Umbilical cord (tissue), 2 donors: ENCODE measurements around the gene ZNF254. TPM values are rescaled to one million over a fixed set of nuclear protein-coding genes. Genes with fewer than 3 reads are reported as not detected.
A peak's percentile ranks its signal among the peaks of the same experiment; 100 is the strongest.
"Not testable (repeated sequence)": the region's sequence is repeated elsewhere in the genome, so short reads cannot be mapped to it uniquely, and the experiment has no call there.

Source experiments
- DNase-seq: peaks from one replicate; pipeline ENCODE4 v3.0.0-alpha.2; 2015; ENCODE audit warnings: low spot score
- total RNA-seq: library from RNA; depleted of rRNA; stranded (reverse); fragments of >200 nt; gene quantifications from one replicate; pipeline ENCODE4 v1.2.3, GENCODE V29; 2014; ENCODE audit warnings: low replicate concordance; ENCODE audit not compliant: insufficient read depth

The ZNF254 gene
- total RNA-seq, 1 donor from 2014 or later = 28.2 TPM

DNA sequence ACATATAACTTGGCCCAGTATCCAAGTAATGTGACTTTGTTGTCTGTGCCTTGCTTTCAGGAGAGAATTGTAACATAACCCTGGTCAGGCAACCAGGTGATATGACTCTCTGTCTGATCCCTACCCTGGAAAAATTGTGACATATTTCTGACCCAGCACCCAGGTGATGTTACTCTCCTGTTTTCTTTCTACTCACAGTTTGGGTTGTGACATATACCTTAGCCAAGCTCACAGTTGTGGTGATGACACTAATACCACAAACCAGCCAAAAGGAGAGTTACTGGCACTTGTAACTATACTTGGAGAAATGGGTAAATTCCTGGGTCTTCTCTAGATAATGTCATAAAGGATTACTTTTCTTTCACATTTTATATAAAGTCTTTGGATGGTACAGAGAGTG, 14.3 kb upstream of the ZNF254 start:
- DNase-seq = no peak

DNA sequence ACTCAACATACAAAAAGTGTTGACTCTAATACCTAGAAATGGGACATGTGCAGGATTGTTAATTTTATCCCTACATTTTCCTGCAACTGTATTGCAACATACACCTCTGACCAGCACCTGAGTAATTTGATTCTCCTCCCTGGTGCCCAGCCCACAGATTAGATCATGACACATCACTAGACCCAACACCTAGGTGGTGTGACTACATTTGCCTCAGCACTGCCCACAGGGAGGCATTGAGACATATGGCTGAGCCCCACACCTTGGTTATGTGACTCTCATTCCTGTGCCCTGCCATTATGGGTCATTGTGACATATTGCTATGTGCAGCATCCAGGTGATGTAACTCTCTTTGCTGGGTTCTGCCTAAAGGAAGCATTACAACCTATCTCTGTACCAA, 13.2 kb upstream of the ZNF254 start:
- no peak for DNase-seq

DNA sequence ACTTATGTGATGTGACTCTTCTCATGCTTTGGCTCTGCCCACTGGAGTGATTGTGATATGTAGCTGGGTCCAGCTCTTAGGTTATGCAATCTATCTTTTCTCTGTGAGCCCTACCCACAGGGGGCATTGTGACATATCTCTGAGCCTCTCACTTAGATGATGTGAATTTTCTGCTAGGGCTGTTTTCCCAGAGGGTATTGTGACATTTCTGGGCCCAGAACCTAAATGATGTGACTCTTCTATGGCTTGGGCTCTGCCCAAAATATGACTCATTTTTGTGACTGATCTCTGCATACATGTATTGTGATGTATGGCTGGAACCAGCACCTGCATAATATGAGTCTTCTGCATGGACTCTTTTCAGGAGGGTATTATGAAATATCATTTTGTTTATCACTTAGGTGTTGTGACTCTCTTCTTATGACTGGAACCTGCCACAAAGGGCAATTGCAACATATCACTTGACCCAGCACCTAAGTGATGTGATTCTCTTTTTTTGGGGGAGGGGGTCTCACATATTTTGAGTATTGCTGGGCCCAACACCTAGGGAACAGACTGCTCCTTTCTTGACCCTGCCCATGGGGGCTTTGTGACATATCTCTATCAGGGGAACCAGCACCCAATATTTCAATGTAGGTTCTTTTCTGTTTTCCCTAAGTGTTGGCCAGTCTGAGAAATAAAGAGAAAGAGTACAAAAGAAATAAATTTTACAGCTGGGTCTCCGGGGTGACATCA, 12.1 kb upstream of the ZNF254 start:
- DNase-seq = no peak

DNA sequence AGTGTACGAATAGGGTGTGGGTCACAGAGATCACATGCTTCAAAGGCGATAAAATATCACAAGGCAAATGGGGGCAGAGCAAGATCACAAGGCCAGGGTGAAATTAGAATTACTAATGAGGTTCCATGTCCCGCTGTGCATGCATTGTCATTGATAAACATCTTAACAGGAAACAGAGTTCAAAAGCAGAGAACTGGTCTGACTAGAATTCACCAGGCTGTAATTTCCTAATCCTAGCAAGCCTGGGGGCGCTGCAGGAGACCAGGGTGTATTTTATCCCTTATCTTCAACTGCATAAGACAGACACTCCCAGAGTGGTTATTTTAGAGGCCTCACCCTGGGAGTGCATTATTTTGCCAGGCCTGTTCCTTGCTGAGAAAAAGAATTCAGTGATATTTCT, 11.5 kb upstream of the ZNF254 start:
- not testable (repeated sequence) for DNase-seq

DNA sequence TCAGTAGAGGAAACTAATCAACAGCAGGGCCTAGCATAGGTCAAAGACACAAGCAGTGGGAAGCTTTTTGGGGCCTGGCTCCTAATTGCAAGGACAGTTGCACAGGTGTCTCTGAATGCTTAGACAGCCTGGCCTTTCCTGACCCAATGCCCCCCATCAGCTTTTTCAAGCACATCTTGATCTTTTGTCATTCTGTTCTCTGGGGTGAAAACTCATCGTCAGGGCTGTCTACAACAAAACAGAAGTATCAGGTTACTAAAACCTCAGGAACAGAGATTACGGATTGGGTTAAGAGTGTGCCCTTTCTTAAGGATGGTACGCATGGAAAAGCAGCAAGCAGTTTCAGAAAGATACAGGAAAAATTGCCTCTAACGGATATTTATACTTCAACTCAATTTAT, 8.3 kb upstream of the ZNF254 start:
- no peak for DNase-seq

DNA sequence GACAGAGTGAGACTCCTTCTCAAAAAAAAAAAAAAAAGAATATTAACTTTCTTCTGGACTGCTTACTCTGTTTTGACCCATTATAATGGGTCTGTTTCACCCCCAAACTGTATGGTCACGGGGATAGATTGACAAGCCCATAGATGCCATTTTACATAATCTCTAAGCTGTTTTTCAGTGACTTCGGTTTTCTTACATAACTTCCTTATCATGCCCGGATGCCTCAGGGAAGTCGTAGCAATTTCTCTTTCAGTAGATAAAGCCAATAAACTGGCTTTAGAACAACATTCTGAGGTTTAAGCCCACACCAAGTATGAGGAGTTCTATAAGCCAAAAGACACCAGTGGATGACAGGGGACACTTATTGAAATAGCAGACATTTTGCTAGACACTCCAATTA, 5.9 kb upstream of the ZNF254 start:
- DNase-seq = peak; percentile 8

DNA sequence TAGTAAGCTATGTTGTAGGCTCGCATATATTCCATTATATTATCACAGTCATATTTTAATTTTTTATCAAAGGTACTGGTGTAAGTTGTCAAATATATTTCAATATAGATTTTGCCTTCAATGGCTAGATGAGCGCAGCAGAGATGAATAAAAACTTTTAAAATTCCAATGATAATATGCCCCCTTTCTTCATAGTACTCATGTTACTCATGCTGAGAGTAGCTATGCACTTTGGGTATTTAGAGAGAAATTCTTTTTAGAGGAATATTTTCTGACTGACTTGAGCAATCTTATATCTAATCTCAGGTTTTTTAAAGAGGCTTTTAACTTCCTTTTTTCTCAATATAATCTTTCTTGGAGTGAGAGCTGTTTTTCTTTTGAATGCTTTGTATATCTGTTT, 11.4 kb downstream of the ZNF254 start:
- peak; percentile 26 for DNase-seq

DNA sequence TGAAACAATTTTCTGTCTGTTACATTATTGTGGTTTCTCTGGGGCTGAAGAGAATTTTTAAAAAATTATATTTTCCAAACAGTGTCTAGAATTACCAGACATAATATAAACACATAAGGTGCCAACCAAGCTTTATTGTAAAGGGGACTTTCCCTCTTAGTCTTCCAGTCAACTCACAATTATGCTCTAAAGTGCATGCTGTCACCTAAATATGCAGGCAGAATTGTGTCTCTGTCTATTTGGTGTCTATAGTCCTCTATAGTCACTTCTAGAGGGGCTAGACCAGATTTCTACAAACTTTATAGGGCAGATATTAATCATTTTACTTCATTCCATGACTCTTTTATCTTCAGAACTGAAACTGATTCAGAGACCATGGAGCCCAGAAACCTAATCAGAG, 12.8 kb downstream of the ZNF254 start:
- no peak for DNase-seq

DNA sequence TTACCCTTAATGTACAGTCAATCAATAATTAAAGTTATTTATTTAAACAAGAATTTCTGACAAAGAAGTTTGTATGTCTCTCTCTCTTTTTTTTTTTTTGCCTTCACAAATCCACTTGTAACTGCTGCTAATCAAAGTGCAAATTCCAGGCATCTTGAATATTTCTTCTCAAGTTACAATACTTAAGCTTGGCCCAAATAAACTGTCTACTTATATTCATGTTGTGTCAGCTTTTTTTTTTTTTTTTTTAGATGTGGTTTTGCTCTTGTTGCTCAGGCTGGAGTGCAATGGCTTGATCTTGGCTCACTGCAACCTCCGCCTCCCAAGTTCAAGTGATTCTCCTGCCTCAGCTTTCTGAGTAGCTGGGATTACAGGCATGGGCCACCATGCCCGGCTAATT, 13.6 kb downstream of the ZNF254 start:
- not testable (repeated sequence) for DNase-seq

DNA sequence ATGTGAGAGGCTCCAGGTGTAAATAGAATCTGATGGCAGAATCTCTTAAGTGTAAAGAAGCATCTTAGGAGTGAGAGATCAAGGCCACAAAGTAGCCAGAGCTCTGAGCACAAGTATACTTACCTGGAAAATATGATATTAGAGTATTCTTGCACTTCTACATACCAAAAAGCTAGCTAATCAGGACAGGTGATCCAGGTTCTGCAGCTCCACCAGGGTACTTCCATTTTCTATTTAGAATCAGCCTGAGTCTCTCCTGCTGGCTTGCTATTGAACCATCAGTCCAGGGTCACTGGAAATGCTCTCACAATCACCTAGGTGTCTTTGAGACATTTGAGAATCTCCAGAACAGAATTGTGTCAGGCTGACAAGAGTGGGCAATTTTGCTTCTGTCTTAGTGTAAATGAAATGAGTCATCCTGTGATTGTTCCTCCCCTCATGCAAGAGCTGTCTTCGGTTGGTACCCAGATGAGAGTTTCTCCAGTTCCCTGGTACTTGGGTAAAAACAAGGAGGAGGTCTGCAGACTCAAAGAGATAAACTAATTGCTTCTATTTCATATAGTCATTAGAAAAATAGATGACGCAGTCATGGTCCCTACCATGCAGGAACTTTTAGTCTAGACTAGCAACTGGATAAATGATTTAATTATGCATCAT, 14.6 kb downstream of the ZNF254 start:
- peak; percentile 4 for DNase-seq

DNA sequence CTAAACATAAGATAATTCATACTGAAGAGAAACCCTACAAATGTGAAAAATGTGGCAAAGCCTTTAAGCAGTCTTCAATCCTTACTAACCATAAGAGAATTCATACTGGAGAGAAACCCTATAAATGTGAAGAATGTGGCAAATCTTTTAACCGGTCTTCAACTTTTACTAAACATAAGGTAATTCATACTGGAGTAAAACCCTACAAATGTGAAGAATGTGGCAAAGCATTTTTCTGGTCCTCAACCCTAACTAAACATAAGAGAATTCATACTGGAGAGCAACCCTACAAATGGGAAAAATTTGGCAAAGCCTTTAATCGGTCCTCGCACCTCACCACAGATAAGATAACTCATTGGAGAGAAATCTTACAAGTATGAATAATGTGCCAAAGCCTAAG, 40.6 kb downstream of the ZNF254 start:
- DNase-seq = no peak

DNA sequence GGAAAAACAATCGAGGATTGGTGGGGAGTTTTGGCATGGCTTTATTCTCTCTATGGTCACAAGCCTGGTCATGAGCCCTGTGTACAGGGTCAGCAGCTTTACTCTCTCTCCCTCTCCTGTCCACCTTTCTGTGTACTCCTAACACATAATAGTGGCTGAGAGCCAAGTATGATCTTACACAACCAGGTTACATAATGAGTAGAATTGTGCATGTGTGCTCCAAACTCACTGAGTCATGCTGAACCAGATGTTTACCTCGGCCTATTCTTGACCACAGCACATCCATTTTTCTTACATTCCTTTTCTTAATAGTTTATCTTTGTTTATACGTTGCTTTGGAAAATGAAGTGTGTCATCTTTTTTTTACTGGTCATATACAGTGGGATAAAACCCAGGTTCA, 53.1 kb downstream of the ZNF254 start:
- no peak for DNase-seq

DNA sequence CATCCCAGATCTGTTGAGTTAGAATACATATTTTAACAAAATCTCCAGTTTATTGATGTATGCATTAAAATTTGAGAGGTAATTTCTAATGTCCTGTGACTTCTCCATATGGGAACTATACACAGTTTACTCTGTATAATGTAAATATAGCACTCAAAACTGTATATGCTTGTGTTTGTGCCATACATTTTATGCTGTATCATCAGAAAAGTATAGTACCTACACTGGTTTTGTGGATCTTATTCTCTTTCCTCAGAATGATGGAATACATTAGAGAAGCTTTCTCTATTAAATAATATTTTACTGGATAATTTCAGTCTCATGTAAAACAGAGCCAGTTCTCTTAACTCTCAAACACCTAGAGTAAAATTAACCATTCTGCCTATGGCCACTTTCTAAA, 53.6 kb downstream of the ZNF254 start:
- DNase-seq = no peak

DNA sequence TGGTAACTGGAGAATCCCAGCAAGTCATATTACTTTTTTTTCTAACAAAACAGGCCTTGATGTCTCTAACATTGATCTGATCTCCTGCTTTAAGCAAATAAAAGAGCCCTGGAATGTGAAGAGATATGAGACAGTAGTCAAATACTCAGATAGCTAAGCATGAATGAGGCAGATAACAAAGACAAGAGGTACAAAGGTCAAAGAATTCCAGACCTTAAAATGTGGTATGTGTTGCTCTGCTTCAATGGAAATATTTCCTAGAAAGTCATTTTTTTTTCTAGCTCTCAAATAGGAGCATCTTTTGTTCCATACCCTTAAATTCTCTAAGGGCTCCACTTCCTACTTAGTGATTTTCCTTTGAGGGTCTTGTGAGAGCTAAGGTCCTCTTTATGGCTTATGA, 54.6 kb downstream of the ZNF254 start:
- no peak for DNase-seq

DNA sequence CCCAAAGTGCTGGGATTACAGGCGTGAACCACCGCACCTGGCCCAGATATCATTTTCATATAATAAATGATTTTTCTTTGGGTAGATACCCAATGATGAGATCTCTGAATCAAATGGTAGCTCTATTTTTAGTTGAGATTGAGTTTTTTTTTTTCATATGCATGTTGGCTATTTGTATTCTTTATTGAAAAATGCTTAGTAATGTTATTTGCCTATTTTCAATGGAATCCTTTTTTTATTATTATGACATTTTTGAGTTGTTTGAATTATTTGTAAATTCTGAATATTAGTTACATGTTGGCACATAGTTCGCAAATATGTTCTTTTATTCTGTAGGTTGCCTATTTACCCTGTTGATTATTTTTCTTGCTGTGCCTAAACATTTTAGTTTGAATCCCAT, 55.8 kb downstream of the ZNF254 start:
- DNase-seq = no peak

DNA sequence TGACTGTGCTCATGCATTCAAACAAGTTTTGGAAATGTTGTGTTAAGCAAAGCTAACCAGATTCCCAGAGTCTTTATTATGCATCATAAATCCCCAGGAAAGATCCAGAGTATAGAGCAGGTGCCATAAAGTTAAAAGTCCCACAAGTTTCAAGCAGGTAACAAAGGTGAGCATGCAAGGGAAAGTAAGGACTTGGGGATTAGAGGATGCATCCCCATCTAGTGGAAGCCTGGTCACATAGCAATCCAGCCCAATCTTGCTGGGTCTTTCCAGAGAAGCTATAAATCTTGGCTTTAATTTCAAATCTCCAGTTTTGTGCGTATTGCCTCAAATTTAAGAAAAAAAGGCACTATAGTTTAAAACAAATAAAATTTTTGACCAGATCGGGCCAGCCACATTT, 72.7 kb downstream of the ZNF254 start:
- no peak for DNase-seq

DNA sequence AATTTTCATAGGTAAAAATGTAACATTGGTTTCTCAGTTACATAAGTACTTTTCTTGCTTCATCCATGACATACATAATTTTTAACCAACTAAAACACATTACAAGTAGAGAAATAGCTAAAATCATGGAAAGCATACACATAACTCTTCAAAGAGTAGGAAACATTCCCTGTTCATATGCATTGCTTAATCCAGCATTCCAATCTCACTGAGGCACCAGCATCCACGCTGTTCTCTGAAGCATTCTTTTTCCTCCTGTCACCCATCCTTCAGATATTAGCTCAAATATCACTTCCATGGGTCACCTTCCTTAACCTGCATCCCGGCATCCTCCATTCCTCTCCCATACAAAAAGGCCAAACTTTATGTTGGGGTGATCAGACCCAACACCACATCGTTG, 79.1 kb downstream of the ZNF254 start:
- DNase-seq = no peak

DNA sequence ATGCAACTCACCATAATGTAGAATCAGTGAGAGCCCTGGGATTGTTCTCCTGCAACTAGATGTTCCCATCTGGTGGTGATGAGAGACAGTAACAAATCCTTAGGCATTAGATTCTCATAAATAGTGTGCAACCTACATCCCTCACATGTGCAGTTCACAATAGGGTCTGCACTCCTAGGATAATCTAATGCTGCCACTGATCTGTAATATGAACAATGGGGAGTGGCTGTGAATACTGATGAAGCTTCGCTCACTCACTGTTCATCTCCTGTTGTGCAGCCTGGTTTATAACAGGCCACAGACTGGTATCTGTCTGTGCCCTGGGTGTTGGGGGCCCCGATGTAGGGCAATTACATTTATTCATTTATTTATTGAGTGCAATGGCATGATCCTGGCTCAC, 86.9 kb downstream of the ZNF254 start:
- DNase-seq = no peak

DNA sequence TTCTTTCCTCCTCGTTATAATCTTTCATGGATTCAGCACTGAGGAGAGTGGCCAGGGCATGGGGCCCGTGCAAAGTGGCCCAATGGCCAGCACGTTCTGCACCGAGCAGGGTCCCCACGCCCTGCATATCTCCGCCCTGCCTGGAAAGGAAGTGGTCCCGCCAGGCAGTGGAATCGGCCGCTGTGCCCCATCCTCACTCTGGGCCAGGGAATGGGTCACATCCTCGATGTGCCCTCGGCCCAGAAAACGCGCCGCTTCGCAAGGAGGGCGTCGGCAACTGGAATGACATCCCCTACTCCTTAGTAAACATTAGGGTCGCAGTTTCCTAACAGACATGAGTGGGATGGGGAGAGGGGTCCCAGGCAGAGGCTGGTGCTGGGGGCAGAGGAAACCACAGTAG, 90.7 kb downstream of the ZNF254 start:
- DNase-seq = no peak

DNA sequence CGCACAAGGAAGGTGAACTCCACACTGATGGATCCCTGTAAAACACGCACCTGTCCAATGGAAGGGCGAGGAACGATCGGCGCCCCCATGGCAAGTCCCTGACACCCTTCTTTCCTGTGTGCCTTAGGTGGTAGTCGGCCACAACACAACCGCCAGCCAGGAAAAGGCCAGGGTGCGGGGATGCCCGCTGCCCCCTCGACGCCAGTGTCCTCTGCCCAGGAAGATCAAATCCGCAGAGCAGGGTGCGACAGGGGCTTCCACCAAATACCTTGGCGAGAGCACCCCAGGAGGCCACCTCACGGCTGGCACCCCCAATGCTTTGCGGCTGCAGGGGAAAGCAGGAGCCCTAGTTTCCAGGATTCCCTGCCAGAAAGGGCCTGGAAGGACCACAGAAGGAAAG, 91.2 kb downstream of the ZNF254 start:
- no peak for DNase-seq
